ENCODE data around the gene CTDSPL. TPM values are rescaled to one million over a fixed set of nuclear protein-coding genes. Genes with fewer than 3 reads are reported as not detected.

Gene CTDSPL
- total and polyA plus RNA-seq, 2 of the 8 experiments (the other 6 are each of a cell fraction or from before 2014, with no cell fraction given) = 20.3 to 42.2 TPM

DNA sequence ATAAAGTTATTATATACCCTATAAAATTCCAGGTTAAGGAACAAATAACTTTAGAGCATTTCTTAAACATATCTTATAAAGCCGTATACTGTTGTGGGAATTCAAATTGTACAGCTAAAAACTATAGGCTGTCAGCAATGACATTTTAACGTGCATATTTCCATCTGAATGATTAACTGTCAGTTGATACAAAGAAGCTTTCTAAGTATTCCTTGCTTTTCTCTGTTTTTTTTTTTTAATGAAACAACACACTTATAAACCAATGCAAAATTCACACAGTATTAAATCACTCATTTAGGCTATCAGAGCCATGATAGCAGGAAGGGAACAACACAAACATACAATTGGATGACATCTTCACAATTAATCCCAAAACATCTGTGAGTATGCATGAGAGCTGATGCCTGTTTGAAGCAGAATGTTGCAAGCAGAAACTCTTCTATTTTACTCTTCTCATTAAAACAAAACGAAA, 61.9 kb downstream of the CTDSPL start:
- Histone ChIP-seq H2BK20ac (ENCODE audit: low read length) (no peak overlapping the region), H3K18ac (ENCODE audit: extremely low read depth, low read length) (no peak overlapping the region), H4K8ac (ENCODE audit: extremely low read depth, insufficient read depth, low read length) (no peak overlapping the region), H3K56ac (replicated peaks; ENCODE audit: insufficient read length, low read depth, low read length) (no peak overlapping the region), H3K14ac (ENCODE audit: insufficient read length) (no peak overlapping the region), H3K23me2 (ENCODE audit: low read depth, low read length) (no peaks in the 10 kb centered on the region; the same call in 1 of the 2 replicates), H3K9me3 (ENCODE audit: insufficient read depth in 2 of 2, low read depth in 1 of 2, low read length in 1 of 2) (no peaks in the 10 kb centered on the region), H3K23ac (ENCODE audit: insufficient read length) (no peak overlapping the region), H2AK5ac (ENCODE audit: low read depth, low read length) (no peak overlapping the region), H3K4me1 (replicated peaks in 1 of 4; ENCODE audit: control insufficient read depth in 3 of 4, insufficient read depth in 4 of 4, low read length in 3 of 4) (peaks cover 0 to 1% (median 0%) of the 10 kb centered on the region in 4 experiments; a peak in 1 of 7 replicates), H2AFZ (ENCODE audit: low read length) (no peak overlapping the region), H3K27ac (ENCODE audit: low read depth, low read length) (no peak overlapping the region), H3K4me3 (ENCODE audit: extremely low read depth in 1 of 4, insufficient read depth in 2 of 4, low read depth in 3 of 4, low read length in 4 of 4) (no peak overlapping the region), H2BK12ac (ENCODE audit: low read depth, low read length) (no peak overlapping the region), H4K5ac (ENCODE audit: insufficient read length, low read depth, low read length) (no peak overlapping the region), H4K91ac (replicated peaks; ENCODE audit: insufficient read length, low read length) (no peak overlapping the region), H3K79me2 (ENCODE audit: control insufficient read depth in 1 of 2, insufficient read depth in 2 of 2, low read length in 2 of 2) (no peaks in the 10 kb centered on the region), H3K4me2 (ENCODE audit: insufficient read depth in 1 of 2, low read depth in 2 of 2, low read length in 2 of 2) (no peak overlapping the region), H2BK15ac (ENCODE audit: low read length) (no peak overlapping the region), H3K27me3 (replicated peaks in 1 of 4; ENCODE audit: control insufficient read depth in 3 of 4, extremely low read depth in 1 of 4, insufficient read depth in 3 of 4, low read length in 3 of 4) (no peaks in the 10 kb centered on the region), H2BK5ac (ENCODE audit: low read depth, low read length) (no peak overlapping the region), H3K36me3 (ENCODE audit: control insufficient read depth in 2 of 4, insufficient read depth in 4 of 4, low read length in 3 of 4) (no peaks in the 10 kb centered on the region), H3K4ac (replicated peaks; ENCODE audit: insufficient read length, low read depth, low read length) (no peak overlapping the region), H2BK120ac (replicated peaks; ENCODE audit: low read depth, low read length) (no peak overlapping the region), H3K79me1 (ENCODE audit: low read depth, low read length) (peaks cover 3% of the 10 kb centered on the region), H3K9ac (replicated peaks in 1 of 4; ENCODE audit: extremely low read depth in 1 of 4, low read depth in 3 of 4, low read length in 3 of 4) (no peak overlapping the region), H4K20me1 (replicated peaks in 1 of 2; ENCODE audit: control insufficient read depth in 1 of 2, insufficient read depth in 2 of 2, low read length in 2 of 2) (no peaks in the 10 kb centered on the region)
- ChIA-PET CTCF (ENCODE audit: partially characterized antibody) (interaction anchor here (0.8 to 5.2 kb wide), 7 partner anchors 8 to 70 kb away, joined by 3 to 21 read pairs (median 3); no protein-coding TSS in a partner anchor), POLR2A (ENCODE audit: partially characterized antibody) (interaction anchor here (1.4 kb wide), 2 partner anchors 13 to 25 kb away, joined by 3 to 4 read pairs; no protein-coding TSS in a partner anchor)
- DNase-seq (ENCODE audit: low read depth in 1 of 2, low spot score in 2 of 2) = no peak
- 89% methylated on average over 3 of the region's 3 CpGs; no CpG with 5 or more reads in 1 of the 2 experiments for whole genome bisulfite sequencing, 2 experiments (ENCODE audit: extremely low coverage in 1 of 2, insufficient coverage in 1 of 2, insufficient read length in 1 of 2, insufficient replicate concordance in 2 of 2, low coverage in 1 of 2, low lambda C conversion rate in 2 of 2, missing lambda C conversion rate in 1 of 2)
- no peak for FAIRE-seq
- TF ChIP-seq BACH1 (IDR thresholded peaks at IDR 0.05; ENCODE audit: low read length) = no peak
- TF ChIP-seq, protein P1, sequence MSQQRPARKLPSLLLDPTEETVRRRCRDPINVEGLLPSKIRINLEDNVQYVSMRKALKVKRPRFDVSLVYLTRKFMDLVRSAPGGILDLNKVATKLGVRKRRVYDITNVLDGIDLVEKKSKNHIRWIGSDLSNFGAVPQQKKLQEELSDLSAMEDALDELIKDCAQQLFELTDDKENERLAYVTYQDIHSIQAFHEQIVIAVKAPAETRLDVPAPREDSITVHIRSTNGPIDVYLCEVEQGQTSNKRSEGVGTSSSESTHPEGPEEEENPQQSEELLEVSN (IDR thresholded peaks at IDR 0.05) = no peak
- no peak for TF ChIP-seq JUN (IDR thresholded peaks at IDR 0.05; ENCODE audit: low read depth, low read length)
- no peak for TF ChIP-seq CBX5 (IDR thresholded peaks at IDR 0.05; ENCODE audit: low read depth, low read length)
- TF ChIP-seq CBX8 (IDR thresholded peaks at IDR 0.05; ENCODE audit: borderline replicate concordance, low read depth, low read length) = no peak
- no peak for TF ChIP-seq CHD1 (IDR thresholded peaks at IDR 0.05; ENCODE audit: low read depth, low read length)
- TF ChIP-seq EZH2 (IDR thresholded peaks at IDR 0.05; ENCODE audit: low read depth, low read length, severe bottlenecking) = no peak
- no peak for TF ChIP-seq SRF (IDR thresholded peaks at IDR 0.05; ENCODE audit: low read depth, low read length)
- TF ChIP-seq JUND (IDR thresholded peaks at IDR 0.05; ENCODE audit: low read length) = no peak
- TF ChIP-seq RAD21 (IDR thresholded peaks at IDR 0.05 in 1 of 2, conservative IDR thresholded peaks at IDR 0.05 in 1 of 2; ENCODE audit: low read depth in 2 of 2, low read length in 2 of 2) = no peak
- TF ChIP-seq BCL11A (IDR thresholded peaks at IDR 0.05; ENCODE audit: low read depth in 2 of 2, low read length in 2 of 2) = no peak
- TF ChIP-seq NANOG (IDR thresholded peaks at IDR 0.05; ENCODE audit: insufficient read depth, low read depth, low read length, poor library complexity, severe bottlenecking) = no peak
- no peak for TF ChIP-seq EGR1 (IDR thresholded peaks at IDR 0.05; ENCODE audit: borderline replicate concordance, low read depth, low read length)
